HG02973 (cell line): ENCODE measurements around the gene PPP2R2B.
"Not testable (repeated sequence)": the region's sequence is repeated elsewhere in the genome, so short reads cannot be mapped to it uniquely, and the experiment has no call there.

Experiments
- ATAC-seq: cut with Tn5 transposase; IDR thresholded peaks from one replicate; pipeline ENCODE4 v1.9.1; 2021; ENCODE audit warnings: moderate library complexity; ENCODE audit not compliant: unreplicated experiment

PPP2R2B gene

GRCh38 chr5:146751781-146752401 is 126.7 kb downstream of the PPP2R2B start:
- peak; percentile 91 for ATAC-seq

DNA sequence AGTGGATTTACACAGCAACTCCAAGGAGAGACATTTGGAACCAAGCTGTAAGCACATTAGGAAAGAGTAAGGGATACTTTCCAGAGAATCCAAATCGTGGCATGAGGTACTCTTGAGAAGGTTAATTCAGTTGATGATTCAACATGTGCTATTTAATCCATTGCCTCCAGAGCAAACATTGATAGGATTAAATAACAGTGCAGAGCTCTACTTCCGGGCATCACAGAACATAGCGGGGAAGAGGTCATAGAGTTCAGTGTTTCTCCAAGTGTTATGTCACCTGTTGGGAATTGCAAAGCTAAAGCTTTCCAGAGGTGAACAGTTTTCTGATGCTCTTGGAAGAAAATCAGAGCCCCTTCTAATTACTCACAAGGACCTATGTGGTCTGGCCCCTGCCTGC is 127.5 kb downstream of the PPP2R2B start:
- ATAC-seq: no peak

DNA sequence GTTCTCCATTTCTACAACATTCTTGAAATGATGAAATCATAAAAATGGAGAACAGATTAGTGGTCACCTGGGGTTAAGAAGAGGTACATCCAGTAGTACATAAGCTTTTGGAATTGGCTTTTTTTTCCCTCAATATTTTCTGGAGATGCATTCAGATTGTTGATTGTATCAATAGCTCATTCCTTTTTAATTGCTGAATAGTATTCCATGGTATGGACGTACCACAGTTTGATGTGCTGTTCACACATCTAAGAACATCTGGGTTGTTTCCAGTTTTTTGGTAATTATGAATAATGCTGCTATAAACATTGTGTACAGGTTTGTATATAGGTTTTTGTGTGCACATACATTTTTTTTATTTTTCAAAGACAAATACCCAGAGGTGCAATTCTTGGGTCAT is 130.0 kb downstream of the PPP2R2B start:
- no peak for ATAC-seq

- ATAC-seq: no peak
Measured at GRCh38 chr5:146745931-146746577, 132.5 kb downstream of the PPP2R2B start.

- ATAC-seq: no peak
Measured at GRCh38 chr5:146744068-146744745, 134.3 kb downstream of the PPP2R2B start.

GRCh38 chr5:146734936-146735577 is 143.5 kb downstream of the PPP2R2B start:
- ATAC-seq: no peak

GRCh38 chr5:146732962-146733361 is 145.6 kb downstream of the PPP2R2B start:
- ATAC-seq: no peak

DNA sequence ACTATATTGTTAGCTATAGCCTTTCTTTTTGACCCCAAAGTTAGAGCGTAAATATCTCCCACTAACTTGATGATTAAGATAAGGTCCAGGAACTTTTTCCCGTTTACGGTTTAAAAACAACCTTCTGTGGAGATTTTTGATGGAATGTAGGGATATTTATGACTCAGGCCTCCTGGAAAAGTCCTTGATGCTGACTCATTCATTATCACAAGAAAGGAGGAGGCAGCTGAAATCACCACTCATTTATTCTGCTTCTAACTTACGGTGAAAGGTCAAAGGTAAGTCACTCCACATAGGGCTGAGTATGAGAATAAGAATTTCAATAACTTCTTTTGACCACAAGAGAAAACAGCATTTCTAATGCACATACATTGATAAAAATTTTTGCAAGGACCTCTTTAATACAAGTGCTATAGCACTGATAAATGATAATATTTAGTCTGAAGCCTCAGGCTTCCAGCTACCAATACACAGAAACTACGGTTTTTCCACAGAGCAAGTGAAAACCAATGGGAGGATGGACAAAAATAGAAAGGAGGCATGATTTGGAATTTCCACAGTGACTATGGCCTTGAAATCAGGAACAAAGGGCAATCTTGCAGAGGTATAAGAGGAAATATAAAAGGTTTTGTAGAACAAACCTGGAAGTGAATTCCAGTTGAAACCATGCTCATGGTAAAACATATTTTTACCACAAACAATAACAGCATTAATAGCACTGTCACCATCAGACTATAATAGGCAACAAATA is 146.5 kb downstream of the PPP2R2B start:
- no peak for ATAC-seq

- ATAC-seq: not testable (repeated sequence)
Measured at GRCh38 chr5:146728746-146729145, 149.8 kb downstream of the PPP2R2B start.

DNA sequence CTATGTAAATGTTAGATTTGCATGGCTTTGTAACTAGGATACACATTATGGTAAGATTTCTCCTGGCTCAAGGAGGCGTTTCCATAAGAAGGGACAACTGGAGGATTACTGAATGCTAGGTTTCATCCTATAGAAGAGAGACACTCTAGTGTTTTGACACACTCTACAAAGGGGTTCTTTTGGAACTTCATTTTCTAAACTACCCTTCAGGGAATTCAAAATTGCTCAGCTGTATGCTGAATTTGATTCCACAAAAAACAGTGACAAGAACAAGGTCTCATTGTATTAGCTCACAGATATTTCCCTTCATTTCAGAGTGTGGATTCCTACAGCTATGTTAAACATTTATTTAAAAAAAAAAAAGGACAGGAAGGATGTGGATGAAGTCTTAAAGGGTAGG is 151.7 kb downstream of the PPP2R2B start:
- no peak for ATAC-seq

DNA sequence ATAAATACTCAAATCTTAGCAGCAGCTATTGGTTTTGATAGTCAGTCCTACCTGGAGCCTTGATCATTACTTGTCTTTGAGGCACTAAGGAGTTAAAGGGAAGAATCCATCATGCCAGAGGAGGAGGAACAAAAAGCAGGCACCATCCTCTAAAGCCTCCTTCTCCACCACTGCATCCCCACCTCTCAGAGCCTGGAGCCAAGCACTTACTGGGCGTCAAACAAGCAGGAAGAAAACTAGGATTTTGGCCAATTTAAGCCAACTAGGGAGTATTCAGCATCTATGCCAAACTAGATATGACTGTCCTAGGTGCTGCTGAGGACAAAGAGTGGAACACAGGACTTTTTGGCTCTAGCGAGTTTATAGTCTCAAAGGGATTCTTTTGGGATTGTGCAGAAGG is 152.5 kb downstream of the PPP2R2B start:
- ATAC-seq: no peak

DNA sequence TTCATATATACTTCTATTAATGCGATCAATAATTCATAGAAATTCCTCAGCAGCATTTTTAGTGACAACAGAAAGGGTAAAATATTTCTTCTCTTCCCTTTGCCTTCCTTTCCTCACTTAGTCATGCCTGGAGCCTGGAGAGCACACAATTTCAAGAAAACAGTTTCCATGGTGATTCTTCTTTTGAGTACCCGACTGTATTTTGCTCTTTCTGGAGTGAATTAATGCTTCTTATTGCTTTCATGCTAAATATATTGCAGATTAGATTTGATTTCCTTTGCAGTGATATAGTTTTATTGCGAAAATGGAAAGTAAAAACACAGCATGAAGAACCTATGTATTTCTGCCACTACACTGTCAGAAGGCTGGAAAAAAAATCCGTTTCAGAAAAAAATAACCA is 153.5 kb downstream of the PPP2R2B start:
- ATAC-seq: no peak

- no peak for ATAC-seq
Measured at GRCh38 chr5:146722361-146722779, 156.2 kb downstream of the PPP2R2B start.

DNA sequence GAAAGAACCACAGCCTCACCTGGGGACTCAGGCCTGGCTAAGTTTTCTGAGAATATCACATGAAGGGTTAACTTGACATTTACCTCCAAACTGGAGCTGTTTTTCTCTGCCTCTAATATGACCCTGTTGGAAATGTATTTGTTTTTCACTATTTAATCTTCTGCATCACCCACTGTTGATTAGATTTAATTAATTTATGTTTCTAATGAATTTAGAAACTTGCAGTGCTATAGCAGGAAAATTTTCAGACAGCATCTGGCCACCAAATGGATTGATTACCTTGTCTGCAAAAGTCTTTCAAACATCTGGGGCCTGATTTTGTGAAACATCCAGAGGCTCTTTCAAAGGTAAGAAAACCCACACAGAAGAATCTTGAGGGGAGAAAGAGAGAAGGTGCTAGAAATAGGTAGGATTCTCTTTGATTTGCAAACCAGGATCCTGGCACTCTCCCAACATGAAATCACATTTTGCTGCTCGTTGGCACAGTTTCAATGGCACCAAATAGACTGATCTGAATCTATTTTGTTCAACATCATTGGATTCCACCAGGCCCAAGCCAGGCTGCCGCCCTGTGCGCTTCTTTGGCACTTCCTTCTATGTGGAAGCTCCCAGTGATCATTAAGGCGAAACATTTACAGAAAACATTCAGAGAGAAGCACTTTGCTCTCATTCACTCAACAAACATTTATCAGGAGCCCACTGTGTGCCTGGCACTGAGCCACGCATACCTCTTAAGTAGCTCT is 157.3 kb downstream of the PPP2R2B start:
- ATAC-seq: no peak

DNA sequence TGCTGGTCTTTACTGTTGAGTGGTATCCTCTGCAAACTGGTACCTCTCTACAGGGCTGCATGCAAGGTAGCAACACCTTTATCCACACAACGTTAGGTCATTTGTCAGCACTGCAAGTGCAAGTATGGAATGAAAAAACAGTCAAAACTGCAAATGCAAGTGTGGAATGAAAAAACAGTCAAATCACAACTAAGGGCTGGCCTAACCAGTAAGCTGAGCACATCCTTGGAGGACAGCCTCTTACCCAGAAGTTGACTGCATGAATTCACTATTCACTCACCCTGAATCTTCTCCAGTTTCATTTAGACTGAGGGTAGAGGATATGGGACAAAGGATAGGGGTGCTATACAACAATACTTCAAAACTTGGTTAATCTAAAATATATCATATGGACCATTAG is 158.4 kb downstream of the PPP2R2B start:
- ATAC-seq: no peak

- ATAC-seq: no peak
Measured at GRCh38 chr5:146719179-146719578, 159.4 kb downstream of the PPP2R2B start.

GRCh38 chr5:146718609-146719008 is 159.9 kb downstream of the PPP2R2B start:
- no peak for ATAC-seq

- no peak for ATAC-seq
Measured at GRCh38 chr5:146717951-146718350, 160.6 kb downstream of the PPP2R2B start.

GRCh38 chr5:146716636-146717035 is 161.9 kb downstream of the PPP2R2B start:
- no peak for ATAC-seq

- ATAC-seq: no peak
Measured at GRCh38 chr5:146710348-146710747, 168.2 kb downstream of the PPP2R2B start.
